OCI-LY3 (cell line): Measurements from ENCODE around the gene PDE4D.

ENCODE experiments used
- EZH2phosphoT487 ChIP-seq: fragments of 200-600 bp; shearing (Covaris generic); IDR thresholded peaks from 2 replicates; pipeline ENCODE4 v1.6.1; 2018; ENCODE audit warnings: antibody characterized with exemption, mixed run types, low read depth
- TF ChIP-seq, protein P1 (sequence below): fragments of 200-600, 300-600 bp; sonication (generic); IDR thresholded peaks from 2 replicates; pipeline ENCODE4 v1.5.1; 2014; ENCODE audit warnings: antibody characterized with exemption, low read length, low read depth

DNA sequence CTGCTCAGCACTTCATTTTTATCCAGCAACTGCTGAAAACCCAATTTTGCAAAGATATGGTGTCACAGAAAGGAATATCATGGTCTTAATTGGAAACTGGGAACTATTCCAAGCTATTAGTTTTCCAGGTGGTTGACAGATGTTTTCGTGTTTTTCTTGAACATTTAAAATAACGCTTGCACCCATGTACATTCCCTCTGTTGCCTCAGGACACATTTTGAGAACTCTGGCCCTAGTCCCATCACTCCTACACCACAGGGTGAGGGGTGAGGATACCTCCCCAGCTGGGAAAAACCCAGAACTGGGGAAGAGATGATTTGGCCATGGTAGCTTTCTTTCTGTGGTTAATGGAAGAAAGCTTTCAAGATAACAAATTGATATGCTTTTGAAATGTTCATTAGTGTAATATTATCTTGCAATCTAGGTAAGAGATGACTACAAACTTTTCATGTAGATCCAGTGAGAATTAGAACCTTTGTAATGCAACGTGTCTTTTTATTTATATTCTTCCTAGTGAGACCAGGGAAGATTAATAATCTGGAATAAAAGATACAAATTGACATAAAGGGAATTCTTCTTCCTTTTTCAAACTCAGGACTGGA is 683.7 kb downstream of the PDE4D start:
- TF ChIP-seq EZH2phosphoT487: no peak
- TF ChIP-seq, protein P1, sequence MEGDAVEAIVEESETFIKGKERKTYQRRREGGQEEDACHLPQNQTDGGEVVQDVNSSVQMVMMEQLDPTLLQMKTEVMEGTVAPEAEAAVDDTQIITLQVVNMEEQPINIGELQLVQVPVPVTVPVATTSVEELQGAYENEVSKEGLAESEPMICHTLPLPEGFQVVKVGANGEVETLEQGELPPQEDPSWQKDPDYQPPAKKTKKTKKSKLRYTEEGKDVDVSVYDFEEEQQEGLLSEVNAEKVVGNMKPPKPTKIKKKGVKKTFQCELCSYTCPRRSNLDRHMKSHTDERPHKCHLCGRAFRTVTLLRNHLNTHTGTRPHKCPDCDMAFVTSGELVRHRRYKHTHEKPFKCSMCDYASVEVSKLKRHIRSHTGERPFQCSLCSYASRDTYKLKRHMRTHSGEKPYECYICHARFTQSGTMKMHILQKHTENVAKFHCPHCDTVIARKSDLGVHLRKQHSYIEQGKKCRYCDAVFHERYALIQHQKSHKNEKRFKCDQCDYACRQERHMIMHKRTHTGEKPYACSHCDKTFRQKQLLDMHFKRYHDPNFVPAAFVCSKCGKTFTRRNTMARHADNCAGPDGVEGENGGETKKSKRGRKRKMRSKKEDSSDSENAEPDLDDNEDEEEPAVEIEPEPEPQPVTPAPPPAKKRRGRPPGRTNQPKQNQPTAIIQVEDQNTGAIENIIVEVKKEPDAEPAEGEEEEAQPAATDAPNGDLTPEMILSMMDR: no peak
